ENCODE results near the gene PPA2.

- TF ChIP-seq, protein P1, sequence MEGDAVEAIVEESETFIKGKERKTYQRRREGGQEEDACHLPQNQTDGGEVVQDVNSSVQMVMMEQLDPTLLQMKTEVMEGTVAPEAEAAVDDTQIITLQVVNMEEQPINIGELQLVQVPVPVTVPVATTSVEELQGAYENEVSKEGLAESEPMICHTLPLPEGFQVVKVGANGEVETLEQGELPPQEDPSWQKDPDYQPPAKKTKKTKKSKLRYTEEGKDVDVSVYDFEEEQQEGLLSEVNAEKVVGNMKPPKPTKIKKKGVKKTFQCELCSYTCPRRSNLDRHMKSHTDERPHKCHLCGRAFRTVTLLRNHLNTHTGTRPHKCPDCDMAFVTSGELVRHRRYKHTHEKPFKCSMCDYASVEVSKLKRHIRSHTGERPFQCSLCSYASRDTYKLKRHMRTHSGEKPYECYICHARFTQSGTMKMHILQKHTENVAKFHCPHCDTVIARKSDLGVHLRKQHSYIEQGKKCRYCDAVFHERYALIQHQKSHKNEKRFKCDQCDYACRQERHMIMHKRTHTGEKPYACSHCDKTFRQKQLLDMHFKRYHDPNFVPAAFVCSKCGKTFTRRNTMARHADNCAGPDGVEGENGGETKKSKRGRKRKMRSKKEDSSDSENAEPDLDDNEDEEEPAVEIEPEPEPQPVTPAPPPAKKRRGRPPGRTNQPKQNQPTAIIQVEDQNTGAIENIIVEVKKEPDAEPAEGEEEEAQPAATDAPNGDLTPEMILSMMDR (IDR thresholded peaks at IDR 0.05) = peak; percentile 50 to 95
- TF ChIP-seq EP300 (IDR thresholded peaks at IDR 0.05) (no peak), POLR2A (IDR thresholded peaks at IDR 0.05) (no peak), POLR2AphosphoS5 (IDR thresholded peaks at IDR 0.05) (no peak)
Observed at GRCh38 chr4:105474099-105474518, 247 bp upstream of the PPA2 start.

All from suprapubic skin (tissue), 4 donors.